ENCODE results near the gene KLF15.

Gene KLF15

GRCh38 chr3:126352476-126353454 is 4.4 kb downstream of the KLF15 start:
- no peak for DNase-seq (ENCODE audit: extremely low spot score)
- TF ChIP-seq CTCF (IDR thresholded peaks at IDR 0.05; ENCODE audit: control extremely low read depth, extremely low read depth, low read depth, missing control alignments): no peak
- CTCF ChIA-PET: no interaction called here
- POLR2A ChIA-PET: no interaction called here

DNA sequence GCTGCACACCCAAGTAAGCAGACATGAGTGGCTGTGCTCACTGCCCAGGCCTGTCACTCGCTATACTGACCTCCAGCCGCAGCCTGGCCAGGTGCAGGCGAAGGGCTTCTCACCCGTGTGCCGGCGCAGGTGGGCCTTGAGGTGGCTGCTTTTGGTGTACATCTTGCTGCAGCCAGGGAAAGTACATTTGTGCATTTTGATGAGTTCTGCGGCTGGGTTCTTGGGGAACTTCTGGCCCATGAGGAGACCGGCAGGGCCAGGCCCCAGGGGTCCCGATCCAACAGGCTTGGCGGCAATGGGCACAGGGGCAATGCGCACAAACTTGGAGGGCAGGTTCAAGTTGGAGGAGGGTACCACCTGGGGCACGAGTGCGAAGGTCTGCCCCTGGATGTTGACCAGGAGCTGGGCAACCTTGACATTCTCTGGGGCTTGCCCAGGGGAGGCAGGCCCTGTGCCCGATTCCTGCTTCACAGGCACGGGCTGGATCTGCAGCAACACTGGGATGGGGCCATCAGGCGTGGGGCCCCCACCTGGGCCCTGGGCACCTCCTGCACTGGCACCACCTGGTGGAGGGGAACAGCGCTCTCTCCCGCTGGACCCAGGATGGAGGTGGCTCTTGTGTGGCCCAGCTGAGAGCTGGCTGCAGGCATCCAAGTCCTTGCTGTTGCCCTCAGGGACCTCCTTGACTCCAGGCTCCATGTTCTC is 5.3 kb downstream of the KLF15 start:
- CTCF ChIA-PET: no interaction called here
- no peak for DNase-seq (ENCODE audit: extremely low spot score)
- no peak for TF ChIP-seq CTCF (IDR thresholded peaks at IDR 0.05; ENCODE audit: control extremely low read depth, extremely low read depth, low read depth, missing control alignments)
- POLR2A ChIA-PET: no interaction called here

- ChIA-PET POLR2A (no interaction called here), CTCF (no interaction called here)
- no peak for TF ChIP-seq CTCF (IDR thresholded peaks at IDR 0.05; ENCODE audit: control extremely low read depth, extremely low read depth, low read depth, missing control alignments)
- DNase-seq (ENCODE audit: extremely low spot score): no peak
Observed at GRCh38 chr3:126351086-126351770, 6.0 kb downstream of the KLF15 start.

- CTCF ChIA-PET: no interaction called here
- TF ChIP-seq CTCF (IDR thresholded peaks at IDR 0.05; ENCODE audit: control extremely low read depth, extremely low read depth, low read depth, missing control alignments): no peak
- no peak for DNase-seq (ENCODE audit: extremely low spot score)
- POLR2A ChIA-PET: no interaction called here
Observed at GRCh38 chr3:126350502-126351085, 6.6 kb downstream of the KLF15 start.

DNA sequence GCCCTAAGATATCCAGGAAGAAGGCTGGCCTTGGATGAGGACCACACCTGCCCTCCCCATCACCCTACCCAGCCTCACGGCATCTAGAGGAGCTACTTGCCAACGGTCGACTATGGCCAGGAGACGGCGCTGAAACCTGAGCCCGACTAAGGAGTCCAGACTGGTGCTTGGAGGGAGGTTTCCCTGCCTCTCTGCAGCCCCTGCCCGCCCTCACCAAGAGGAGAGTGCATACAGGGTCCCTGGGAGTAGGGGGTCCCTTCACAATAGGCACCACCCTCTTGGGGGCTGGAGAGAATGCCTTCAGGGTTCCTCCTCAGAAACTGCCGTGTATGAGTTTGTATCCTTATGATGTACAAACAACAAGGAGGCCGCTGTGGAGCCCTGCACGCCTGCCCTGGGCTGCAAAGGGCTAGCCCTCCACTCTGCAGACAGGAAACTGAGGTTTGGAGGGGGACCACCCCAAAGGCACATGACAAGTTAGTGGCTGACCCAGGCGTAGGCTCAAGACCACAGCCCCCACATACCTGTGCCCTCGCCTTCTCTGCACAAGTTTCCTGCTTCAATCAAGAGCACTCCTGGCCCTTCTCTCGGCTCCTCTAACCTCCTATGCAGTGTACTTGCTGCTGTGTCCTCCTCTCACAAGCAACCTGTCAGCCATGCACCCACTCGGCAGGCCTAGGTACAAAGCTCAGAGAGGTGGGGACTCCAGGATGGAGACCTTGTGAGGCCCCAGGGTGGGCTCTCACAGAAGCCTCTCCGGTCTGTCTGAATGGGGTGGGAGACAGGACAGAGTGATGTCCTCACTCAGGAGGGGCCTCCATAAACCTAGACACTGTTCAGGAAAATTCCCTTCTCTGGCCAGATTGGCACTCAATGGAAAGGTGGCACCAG is 7.4 kb downstream of the KLF15 start:
- no peak for DNase-seq (ENCODE audit: extremely low spot score)
- TF ChIP-seq CTCF (IDR thresholded peaks at IDR 0.05; ENCODE audit: control extremely low read depth, extremely low read depth, low read depth, missing control alignments): no peak
- ChIA-PET POLR2A (no interaction called here), CTCF (interaction anchor here (1.2 kb wide), 1 partner anchor 10 kb away, joined by 3 read pairs; no protein-coding TSS in a partner anchor)

All from GM10248 (cell line).